NOMO-1 treated with DMSO at 0.1 percent for 48 hours (cell line): ENCODE measurements around the gene VKORC1.
A peak's percentile ranks its signal among the peaks of the same experiment; 100 is the strongest.

Source experiments
- DNase-seq: peaks from one replicate; lab custom pipeline; 2025; ENCODE audit not compliant: unreplicated experiment; lab: John Stamatoyannopoulos, UW

VKORC1 gene

DNA sequence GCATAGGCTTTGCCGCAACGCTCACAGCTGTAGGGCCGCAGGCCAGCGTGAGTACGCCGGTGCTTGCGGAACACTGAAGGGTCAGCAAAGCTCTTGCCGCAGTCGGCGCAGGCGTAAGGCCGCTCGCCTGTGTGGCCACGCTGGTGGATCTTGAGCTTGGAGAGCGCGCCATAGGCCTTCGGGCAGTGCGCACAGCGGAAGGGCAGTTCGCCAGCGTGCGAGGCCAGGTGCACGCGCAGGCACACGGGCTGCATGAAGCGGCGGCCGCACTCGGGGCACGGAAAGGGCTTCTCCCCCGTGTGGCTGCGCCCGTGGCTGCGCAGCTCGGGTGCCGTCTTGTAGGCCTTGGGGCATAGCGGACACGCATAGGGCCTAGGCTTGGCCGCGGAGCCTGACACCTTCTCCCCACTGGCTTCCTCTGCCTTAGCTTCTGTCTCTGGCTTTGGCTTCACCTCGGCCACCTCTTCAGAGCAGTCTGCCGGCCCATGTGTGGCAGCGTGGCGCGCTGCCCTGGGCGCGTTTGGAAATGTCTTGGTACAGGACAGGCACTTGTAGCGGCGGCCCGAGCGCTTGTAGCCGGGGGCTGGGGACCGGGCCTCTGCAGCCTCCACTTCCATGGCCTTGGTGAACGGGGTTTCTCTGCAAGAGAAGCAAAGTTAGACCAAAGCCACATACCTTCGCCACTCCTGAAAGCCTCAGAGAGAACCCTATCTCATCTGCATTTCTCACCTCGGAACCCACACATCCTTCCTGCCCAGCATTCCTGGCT, 30.6 kb downstream of the VKORC1 start:
- no peak for DNase-seq

DNA sequence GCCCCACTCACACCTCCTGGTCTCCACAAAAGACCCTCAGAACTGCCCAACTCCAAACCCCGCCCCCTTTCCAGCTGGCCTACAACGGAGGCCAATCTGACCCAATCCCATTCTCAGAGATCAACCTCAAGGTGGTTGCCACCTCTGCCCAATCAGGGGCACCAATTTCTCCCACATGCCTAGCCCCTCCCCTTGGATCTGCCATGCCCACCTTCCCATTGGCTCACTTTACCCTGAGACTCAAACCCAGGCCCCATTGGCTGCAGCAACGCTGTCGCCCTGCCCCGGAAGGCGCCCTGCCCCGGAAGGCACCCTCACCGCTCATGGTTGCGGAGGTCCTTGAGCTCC, 31.1 kb downstream of the VKORC1 start:
- DNase-seq: no peak

DNA sequence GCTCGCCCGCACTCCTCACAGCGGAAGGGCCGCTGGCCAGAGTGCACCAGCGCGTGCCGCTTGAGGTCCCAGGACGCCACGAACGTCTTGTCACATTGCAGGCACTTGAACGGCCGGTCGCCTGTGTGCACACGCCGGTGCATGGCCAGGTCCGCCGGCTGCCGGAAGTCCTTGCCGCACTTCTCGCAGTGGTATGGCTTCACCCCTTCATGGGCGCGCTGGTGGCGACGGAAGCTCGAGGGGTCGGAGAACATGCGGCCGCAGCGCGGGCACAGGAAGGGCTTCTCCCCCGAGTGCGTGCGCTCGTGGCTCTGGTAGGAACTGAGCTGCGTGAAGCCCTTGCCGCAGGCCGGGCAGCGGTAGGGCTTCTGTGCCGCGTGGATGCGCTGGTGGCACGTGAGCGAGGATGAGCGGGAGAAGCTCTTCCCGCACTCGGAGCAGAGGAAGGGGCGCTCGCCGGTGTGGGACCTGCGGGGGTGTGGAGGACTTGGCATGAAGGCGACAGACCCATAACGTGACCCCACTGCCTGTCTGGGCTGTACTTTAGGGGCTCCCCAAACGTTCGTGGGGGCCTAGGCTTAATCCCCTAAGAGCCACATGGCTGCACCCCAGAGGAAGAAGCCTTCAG, 32.7 kb downstream of the VKORC1 start:
- DNase-seq: no peak

DNA sequence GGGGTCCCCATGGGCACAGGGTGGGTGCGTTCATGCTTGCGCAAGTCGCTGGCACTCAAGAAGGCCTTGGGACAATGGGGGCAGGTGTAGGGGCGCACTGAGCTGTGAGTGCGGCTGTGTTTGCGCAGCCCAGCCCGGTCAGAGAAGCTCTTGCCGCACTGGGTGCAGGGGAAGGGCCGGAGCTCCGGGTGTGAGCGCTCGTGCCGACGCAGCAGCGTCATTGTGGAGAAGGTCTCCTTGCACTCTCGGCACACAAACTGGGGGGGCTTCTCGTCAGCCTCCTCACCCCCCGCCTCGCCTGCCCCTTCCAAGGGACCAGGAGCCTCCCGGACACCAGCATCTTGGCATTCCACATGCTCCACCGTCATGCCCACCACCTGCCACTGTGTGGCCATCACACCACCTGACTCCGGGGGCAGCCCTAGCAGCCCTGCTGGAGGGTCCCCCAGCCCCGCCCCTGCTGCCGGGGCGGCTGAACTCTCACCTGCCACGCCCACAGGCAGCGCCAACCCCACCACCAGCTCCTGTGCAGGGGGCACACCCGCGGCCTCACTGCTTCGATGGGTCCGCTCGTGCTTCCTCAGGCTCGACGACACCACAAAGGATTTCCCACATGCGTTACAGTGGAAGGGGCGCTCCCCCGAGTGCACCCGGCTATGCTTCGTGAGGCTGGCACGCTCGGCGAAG, 33.3 kb downstream of the VKORC1 start:
- DNase-seq: no peak

DNA sequence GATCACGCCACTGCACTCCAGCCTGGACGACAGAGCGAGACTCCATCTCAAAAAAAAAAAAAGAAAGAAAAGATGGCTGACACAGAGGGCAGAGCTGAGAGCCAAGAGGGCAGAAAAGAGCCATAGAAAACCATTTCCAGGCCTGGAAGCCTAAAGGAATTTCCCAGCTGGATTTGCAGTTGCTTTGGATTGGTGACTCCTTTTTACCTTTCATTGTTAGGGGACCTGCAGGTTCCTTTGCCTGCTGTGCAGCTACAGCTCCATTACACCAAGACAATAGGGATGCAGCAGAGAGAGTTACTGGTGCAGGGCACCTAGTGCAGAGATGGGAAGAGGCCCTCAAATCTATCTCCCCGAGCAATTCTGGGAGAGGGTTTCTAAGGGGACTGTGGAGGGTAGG, 39.0 kb downstream of the VKORC1 start:
- no peak for DNase-seq

DNA sequence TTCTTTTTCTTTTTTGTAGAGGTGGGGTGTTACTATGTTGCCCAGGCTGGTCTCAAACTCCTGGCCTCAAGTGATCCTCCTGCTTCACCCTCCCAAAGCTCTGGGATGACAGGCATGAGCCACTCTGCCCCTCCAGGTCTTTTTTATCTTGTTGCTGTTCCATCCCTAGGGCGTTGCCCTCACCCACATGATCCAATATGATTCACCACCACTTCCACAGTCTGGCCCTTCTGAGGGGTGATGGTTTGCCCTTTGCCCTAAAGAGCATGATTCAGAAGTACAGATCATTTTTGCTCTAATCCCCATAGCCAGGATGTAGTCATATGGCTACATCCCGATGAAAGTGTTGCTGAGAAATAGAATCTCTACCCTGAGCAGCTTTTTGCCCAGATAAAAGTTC, 42.5 kb downstream of the VKORC1 start:
- peak; percentile 37 for DNase-seq

DNA sequence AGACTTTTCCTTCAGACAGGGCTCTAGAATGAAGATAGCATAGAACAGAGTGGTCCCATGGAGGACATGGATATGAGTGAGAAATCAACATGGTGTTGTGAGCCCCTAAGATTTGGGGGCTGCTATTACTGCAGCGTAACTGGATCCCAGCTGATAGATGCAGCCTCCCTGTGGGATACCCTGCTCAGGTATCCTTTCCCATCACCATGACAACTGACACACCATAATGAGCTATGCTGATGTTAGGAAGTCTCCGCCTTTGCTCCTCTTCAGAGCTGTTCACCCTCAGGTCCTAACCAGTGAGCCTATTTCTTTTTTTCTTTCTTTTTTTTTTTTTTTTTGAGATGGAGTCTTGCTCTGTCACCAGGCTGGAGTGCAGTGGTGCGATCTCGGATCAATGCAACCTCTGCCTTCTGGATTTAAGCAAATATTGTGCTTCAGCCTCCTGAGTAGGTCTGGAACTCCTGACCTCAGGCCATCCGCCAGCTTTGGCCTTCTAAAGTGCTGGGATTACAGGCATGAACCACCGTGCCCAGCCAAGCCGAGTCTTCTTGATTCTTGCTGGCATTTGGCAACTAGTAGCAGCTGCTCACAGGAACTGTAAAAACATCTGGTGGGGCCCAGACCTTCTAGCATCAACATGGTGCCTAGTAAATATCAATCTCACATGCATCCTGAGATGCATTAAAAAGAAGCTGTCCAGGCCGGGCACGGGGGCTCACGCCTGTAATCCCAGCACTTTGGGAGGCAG, 44.1 kb downstream of the VKORC1 start:
- no peak for DNase-seq

DNA sequence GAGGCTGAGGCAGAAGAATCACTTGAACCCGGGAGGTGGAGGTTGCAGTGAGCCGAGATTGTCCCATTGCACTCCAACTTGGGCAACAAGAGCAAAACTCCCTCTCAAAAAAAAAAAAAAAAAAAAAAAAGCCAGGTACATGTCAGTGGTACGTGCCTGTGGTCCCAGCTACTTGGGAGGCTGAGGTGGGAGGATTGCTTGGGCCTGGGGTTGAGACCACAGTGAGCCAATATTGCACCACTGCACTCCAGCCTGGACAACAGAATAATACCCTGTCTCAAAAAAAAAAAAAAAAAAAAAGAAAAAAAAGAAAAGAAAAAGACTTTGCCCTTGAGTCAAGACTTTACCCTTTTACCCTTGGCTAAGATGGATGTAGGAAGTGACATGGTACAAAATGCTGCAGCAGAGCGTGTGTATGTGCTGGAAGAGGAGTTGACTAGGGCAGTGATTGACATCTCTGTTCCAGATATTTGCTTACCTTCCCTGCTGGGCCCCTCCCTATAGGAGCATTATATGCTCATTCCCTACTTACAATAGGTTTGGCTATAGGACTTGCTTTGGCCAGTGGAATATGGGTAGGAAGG, 50.6 kb downstream of the VKORC1 start:
- no peak for DNase-seq

DNA sequence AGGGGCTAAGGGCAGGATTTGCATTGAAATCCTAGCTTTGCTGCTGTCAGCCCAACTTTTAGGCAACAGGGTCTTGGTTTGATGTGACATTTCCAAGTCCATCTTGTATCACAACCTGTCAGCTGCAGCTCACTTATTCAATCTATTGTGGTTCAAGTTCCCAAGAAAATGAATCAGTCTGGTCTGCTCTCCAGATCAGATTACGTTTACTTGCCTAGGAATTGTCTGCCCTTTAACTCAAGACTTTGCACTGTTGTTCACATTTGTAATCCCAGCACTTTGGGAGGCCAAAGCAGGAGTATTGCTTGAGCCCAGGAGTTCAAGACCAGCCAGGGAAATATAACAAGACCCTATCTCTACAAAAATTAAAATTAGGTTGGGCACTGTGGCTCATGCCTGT, 51.2 kb downstream of the VKORC1 start:
- DNase-seq: no peak

DNA sequence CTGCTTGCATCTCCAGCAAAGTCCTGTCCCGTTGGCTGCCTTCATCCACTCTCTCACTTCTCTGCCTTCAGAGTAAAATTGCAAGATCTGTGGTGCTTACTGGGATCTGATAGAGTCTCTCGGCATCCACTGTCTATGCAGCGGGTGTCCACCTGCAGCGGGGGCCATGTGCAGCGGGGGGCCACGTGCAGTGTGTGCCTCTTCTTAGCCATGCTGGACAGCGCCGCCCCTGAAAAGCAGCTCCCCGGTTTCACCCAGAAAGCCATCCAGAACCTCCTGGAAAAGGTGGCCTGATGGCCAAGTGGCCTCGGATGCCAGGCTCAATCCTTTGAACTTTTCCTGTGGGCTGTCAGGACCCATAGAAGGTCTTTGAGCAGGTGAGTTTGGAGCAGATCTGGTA, 51.7 kb downstream of the VKORC1 start:
- DNase-seq: no peak
